ENCODE results near the gene LEFTY1. TPM values are rescaled to one million over a fixed set of nuclear protein-coding genes. Genes with fewer than 3 reads are reported as not detected.
"Not testable (repeated sequence)": the region's sequence is repeated elsewhere in the genome, so short reads cannot be mapped to it uniquely, and the experiment has no call there.

LEFTY1 gene, protein sequence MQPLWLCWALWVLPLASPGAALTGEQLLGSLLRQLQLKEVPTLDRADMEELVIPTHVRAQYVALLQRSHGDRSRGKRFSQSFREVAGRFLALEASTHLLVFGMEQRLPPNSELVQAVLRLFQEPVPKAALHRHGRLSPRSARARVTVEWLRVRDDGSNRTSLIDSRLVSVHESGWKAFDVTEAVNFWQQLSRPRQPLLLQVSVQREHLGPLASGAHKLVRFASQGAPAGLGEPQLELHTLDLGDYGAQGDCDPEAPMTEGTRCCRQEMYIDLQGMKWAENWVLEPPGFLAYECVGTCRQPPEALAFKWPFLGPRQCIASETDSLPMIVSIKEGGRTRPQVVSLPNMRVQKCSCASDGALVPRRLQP
- 0.41 TPM for total RNA-seq

GRCh38 chr1:225888898-225889601, at the start of gene LEFTY1:
Gene LEFTY1, minus strand, starts transcription at chr1:225889146. Its CDS starts 80 bp downstream, at chr1:225889066.
- FAIRE-seq (no peak), DNase-seq (ENCODE audit: low spot score in 2 of 2) (no peak)

- FAIRE-seq = no peak
- DNase-seq (ENCODE audit: low spot score in 2 of 2) = no peak
These were observed 48.4 kb upstream of the LEFTY1 start for GRCh38 chr1:225937048-225937968.

- DNase-seq (ENCODE audit: low spot score in 2 of 2) (no peak), FAIRE-seq (no peak)
These were observed 47.6 kb upstream of the LEFTY1 start for GRCh38 chr1:225936523-225936922.

DNA sequence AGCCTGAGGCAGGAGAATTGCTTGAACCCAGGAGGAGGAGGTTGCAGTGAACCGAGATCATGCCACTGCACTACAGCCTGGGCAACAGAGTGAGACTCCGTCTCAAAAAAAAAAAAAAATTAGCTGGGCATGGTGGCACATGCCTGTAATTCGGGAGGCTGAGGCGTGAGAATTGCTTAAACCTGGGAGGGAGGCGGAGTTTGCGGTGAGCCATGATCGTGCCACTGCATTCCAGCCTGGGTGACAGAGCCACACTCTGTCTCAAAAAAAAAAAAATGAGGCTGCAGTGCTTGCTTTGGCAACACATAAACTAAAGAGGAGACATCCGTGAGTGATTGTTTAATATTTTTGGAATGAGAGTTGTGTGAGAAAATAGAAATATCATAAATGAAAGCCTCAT, 47.1 kb upstream of the LEFTY1 start:
- not testable (repeated sequence) for DNase-seq (ENCODE audit: low spot score in 2 of 2); FAIRE-seq

GRCh38 chr1:225934711-225935110, 45.8 kb upstream of the LEFTY1 start:
- FAIRE-seq (no peak), DNase-seq (ENCODE audit: low spot score in 2 of 2) (no peak)

DNA sequence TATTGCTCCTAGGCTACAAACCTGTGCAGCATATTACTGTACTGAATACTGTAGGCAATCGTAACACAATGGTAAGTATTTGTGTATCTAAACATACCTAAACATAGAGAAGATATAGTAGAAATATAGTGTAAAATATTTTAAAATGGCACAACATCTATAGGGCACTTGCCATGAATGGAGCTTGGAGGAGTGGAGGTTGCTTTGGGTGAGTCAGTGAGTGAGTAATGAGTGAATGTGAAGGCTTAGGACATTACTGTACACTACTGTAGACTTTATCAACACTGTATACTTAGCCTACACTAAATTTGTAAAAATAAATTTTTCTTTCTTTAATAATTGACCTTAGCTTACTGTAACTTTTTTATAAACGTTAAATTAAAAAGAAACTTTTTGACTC, 44.1 kb upstream of the LEFTY1 start:
- DNase-seq (ENCODE audit: low spot score in 2 of 2) (no peak), FAIRE-seq (no peak)

GRCh38 chr1:225931270-225932136, 42.6 kb upstream of the LEFTY1 start:
- FAIRE-seq (no peak), DNase-seq (ENCODE audit: low spot score in 2 of 2) (no peak)

- no peak for DNase-seq (ENCODE audit: low spot score in 2 of 2)
These were observed 41.6 kb upstream of the LEFTY1 start for GRCh38 chr1:225930566-225930965.

GRCh38 chr1:225929462-225929861, 40.5 kb upstream of the LEFTY1 start:
- not testable (repeated sequence) for DNase-seq (ENCODE audit: low spot score in 2 of 2); FAIRE-seq

More at GRCh38 chr1:225930566-225930965, 41.6 kb upstream of the LEFTY1 start:
- no peak for FAIRE-seq

- no peak for DNase-seq (ENCODE audit: low spot score in 2 of 2)
- no peak for FAIRE-seq
These were observed 39.5 kb upstream of the LEFTY1 start for GRCh38 chr1:225928186-225929175.

GRCh38 chr1:225926551-225927113, 37.7 kb upstream of the LEFTY1 start:
- FAIRE-seq = no peak
- no peak for DNase-seq (ENCODE audit: low spot score in 2 of 2)

GRCh38 chr1:225923692-225924555, 35.0 kb upstream of the LEFTY1 start, which contains the start of gene PYCR2:
Gene PYCR2, minus strand, starts transcription at chr1:225924250. Its CDS starts 140 bp downstream, at chr1:225924110.
- DNase-seq (ENCODE audit: low spot score in 2 of 2) = peak; percentile 99
- no peak for FAIRE-seq

DNA sequence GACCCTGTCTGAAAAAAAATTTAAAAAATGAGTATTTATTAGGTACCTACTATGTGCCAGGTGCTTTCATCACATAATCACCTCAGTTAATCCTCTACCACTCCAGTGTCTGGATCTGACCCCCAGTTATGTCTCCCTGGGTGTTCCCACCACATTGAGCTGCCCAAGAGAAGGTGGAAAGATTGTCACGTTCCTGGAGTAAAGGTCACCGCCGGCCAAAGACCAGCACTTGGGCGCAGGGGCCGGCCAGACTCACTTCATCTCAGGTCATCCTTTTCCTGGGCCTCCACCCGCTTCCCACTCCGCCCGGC, 34.4 kb upstream of the LEFTY1 start:
- DNase-seq (ENCODE audit: low spot score in 2 of 2) (no peak), FAIRE-seq (no peak)

DNA sequence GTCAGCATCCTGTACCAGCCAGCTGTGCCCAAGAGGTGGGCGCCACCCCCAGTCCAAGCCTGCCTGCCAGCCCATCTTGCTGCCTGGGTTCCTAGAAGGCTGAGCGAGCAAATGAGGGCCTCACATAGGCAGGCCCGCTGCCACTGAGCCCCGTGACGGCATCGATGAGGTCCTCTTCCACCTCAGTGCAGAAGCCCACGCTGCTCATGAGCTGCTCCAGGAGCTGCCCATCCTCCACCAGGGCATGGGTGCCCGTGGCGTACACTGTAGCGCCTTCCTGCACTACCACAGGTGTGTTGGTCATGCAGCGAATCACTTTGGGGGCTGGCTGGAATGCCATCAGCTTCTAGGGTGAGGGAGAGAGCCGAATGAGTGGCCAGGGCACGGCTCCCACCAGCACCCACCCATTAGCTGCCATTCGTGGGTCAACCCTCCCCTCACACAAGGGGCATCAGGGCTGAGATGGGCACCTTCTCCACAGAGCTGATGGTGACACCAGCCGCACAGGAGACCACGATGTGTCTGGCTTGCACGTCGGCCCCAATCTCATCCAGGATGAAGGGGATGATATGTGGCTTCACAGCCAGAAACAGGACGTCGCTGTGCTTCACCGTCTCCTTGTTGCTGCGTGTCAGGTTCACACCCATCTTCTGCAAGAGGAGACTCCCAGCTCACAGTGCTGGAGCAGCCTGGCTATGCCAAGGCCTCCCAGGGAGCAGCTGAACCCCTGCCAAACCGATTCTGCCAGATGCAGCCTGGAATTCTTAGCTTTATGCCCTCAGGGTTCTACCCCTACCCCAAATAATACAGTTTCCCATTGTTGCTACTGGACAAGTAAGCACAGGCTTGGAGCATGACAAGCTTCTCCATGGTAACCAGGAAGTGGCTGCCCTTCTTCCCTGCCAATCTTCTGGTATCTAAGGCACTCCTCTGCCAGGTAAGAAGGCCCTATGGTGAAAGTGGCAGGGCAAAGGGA, 33.1 kb upstream of the LEFTY1 start:
- DNase-seq (ENCODE audit: low spot score in 2 of 2) (no peak), FAIRE-seq (no peak)

DNA sequence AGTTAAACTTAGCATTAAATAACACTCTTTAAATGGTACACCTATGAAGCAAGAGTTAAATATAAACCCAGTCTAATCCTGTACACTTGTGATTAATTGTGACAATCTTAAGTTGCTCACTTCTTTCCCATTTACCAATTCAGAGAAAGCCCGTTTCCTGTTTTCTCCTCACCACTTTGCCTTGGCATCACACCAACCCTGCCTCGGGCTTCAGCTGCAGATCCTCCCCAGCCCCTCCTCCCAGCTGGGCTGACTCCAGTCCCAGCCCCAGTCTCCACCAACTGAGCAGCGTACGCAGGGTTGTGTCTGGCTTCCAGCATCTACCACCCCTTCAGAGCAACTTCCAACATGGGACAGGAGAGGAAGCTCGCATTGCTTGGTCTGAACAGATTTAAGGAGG, 31.0 kb upstream of the LEFTY1 start:
- FAIRE-seq (peak; percentile 33), DNase-seq (ENCODE audit: low spot score in 2 of 2) (peak; percentile 79 to 80)

GRCh38 chr1:225918280-225918679, 29.3 kb upstream of the LEFTY1 start:
- no peak for FAIRE-seq

More at GRCh38 chr1:225918280-225918679, 29.3 kb upstream of the LEFTY1 start:
- no peak for DNase-seq (ENCODE audit: low spot score in 2 of 2)

All from frontal cortex (tissue), 4 donors.